C1 segment of cervical spinal cord (tissue), 14 donors: ENCODE measurements around the gene GGPS1.
"Not testable (repeated sequence)": the region's sequence is repeated elsewhere in the genome, so short reads cannot be mapped to it uniquely, and the experiment has no call there.

Experiments used
- DNase-seq, 14 donors: peaks; one replicate each; lab custom pipeline; 2025; lab: John Stamatoyannopoulos, UW

The GGPS1 gene

DNA sequence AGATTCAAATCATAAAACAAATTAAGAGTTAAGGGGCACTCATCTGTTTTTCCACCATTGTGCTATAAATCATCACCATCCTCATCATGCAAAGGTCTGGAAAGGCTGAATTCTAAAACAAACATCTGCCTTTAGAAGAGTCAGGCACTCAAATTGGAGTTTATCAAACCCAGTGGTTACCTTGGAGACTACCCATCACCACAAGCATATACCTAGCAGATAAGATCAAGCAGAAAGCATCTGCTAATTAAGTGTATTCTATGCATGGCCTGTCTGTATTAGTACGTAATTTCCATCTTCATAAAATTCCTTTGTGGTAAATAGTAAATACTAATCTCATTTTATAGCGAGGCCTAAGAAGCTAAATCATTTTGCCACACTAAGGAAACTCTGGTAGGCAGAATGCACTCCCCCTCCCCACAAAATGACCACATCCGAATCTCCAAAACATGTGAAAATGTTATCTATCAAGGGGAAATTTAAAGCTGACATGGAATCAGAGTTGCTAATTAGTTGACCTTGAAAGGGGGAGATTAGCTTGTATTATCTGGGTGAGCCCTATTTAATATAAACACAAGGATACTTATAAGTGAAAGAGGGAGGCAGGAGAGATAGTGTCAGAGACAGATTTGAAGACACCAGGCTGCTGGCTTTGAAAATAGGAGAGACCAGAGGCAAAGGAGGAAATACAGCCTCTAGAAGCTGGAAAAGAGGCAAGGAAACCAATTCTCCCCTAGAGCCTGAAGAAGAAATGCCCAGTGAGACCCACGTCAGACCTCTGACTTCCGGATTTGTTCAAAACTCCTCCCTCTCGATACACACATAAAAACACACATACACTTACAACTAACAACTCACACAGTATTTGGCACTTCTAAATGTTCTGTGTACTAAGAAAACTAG is 23.6 kb upstream of the GGPS1 start:
- DNase-seq = no peak

DNA sequence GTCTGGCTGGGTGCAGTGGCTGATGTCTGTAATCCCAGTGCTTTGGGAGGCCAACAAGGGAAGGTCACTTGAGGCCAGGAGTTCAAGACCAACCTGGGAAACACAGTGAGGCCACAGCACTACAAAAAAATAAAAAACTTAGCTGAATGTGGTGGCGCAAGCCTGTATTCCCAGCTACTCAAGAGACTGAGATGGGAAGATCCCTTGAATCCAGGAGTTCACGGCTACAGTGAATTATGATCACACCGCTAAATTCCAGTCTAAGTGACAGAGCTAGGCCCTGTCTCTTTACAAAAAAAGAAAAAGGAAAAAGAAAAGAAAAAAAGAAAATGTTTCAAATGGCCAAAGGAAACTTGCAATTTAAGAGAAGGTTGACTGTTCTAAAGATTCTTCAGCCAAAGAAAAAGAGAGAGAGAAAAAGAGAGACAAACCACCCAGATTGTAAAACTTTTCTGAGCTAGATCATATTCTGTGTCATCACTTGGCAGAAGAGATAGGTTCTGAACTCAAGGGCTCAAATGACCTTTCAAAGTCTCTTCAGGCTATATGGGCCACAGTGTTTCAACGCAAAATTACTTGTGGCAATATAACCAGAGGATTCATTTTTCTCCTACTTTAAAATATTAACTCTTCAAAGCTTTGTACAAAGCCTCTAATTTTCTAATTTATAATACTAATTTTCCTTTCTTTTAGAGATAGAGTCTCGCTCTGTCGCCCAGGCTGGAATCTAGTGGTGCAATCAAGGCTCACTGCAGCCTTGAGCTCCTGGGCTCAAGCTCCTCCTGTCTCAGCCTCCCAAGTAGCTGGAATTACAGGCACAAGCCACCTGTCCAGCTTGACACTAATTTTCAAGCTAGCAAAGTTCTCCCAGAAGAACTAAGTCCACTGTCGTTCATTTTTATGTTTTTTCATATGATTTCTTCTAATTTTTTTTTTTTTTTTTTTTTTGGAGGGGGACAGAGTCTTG is 20.9 kb upstream of the GGPS1 start:
- DNase-seq = no peak

GRCh38 chr1:235309206-235309605 is 19.2 kb upstream of the GGPS1 start:
- not testable (repeated sequence) for DNase-seq

DNA sequence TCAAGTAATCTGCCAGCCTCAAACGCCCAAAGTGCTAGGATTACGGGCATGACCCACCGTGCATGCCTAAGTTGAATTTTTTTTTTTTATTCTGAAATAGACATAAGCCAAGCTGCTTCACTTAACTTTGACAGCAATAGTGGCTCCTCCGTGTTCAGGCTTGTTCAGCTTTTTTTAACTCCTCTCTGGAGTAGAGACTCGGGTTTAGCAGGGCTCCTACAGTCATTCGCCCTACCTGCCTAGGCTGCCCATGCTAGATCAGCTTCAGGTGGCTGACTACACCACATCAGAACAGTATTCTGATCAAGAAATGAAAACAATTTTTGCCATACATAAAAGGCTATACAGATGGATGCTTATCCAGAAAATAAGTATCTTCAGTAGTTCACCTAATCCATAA is 15.1 kb upstream of the GGPS1 start:
- no peak for DNase-seq

GRCh38 chr1:235313931-235314678 is 14.3 kb upstream of the GGPS1 start:
- no peak for DNase-seq

DNA sequence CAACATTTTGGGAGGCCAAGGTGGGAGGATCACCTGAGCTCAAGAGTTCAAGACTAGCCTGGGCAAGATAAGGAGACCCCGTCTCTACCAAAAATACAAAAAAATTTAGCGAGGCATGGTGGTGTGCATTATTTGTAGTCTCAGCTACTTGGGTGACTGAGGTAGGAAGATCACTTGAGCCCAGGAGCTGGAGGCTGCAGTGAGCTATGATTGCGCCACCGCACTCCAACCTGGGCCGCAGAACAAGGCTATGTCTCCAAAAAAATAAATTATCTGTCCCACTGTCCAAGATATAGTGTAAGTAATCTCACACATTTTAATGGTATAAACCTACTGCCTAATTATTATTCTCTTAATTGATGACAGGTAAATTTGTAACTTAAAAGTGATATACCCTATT is 13.2 kb upstream of the GGPS1 start:
- DNase-seq = no peak

GRCh38 chr1:235315735-235316134 is 12.6 kb upstream of the GGPS1 start:
- no peak for DNase-seq

DNA sequence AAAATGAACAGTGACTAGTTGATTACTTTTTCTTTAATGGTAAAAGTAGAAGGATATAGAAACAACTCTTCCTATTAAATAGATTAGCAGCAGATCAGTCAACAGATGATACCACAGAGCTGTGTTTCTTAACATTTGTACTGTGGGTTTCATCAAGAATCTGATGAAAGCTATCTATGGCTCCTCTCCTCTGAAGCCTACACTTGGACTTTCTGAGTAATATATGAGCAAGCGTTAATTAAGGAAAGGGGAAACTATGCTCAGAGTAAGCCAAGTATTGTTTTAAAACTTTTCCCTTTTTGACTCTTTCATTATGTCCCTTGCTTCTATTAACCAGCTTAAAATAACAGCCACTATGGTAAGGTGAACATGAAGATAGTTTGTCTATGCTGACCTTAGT is 11.2 kb upstream of the GGPS1 start:
- no peak for DNase-seq

- no peak for DNase-seq
Measured at GRCh38 chr1:235319255-235319654, 9.1 kb upstream of the GGPS1 start.

DNA sequence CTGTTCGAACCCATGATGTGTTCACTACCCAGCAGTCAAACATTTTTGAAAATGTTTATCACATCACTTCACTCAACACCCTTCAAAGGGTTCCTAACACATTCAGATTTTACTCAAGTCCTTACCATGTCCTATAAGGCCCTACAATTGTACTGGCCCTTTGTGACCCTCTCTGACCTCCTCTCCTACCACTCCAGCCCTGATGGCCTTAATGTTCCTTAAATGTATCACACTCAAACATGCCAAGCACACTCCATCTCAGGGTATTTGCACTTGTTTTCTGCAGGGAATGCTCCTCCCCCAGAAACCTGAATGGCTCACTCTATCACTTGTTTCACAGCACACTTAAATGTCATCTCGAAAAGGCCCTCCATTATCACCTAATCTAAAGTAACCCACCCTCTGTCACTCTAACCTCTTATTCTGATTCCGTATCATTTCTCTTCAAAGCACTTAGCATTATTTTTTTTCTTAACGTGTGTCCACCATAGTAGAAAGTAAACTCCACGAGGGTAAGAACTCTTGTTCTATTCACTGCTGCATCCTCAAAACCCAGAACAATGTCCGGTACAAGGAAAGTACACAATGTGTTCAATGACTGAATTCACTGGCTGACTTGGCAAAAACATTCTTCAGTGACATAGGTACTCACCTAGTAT is 7.7 kb upstream of the GGPS1 start:
- DNase-seq = no peak

DNA sequence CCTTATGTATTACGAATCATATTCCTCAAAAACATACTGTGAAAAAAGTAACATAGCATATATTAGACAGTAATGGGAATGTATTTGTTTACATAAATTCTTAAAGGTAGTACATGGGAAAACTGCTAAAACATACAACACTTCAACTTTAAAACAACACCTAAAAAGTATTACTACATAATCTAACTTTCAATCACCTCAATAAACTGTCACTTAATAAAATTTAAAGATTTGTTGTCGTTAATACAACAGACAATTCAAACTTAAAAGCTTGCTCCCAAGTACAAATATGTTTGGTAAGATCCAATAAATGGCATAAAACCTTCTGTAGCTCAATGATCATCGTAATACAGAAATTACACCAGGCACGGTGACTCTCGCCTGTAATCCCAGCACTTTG is 4.1 kb upstream of the GGPS1 start:
- no peak for DNase-seq

DNA sequence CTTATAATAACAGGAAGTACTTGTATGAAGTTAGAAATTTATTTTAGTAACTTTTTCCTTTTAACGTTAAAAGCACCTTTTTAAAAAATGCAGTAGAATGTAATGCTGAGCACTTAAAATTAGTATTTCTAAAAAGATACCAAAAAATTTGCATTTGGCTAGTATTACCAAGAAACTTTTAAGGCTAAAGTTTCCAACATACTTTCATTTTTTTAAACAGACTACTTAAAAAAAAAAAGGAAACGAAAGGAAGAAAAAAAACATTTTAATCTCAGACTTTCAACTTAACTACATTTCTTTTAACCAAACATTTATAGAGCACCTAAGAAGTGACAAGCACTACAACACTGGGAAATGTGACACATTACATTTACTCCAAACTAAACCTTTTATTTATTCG is 3.2 kb upstream of the GGPS1 start:
- DNase-seq = no peak

DNA sequence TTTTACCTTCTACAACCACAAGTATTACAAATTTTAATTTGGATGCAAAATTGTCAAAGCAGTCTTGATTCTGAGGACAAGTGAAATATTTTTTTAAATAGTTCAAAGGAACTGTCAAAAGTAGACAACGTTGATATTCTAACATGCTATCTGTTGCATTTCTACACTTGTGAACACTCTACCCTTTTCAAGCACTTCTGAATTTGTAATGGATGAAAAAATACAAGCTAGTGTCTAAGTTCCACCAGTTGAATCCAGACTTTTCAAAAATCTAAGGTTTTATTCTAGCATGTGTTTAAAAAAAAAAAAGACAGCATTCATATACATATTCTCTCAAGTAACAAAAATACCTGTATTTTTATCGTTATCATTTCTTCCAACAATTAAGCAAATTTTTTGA is 2.5 kb upstream of the GGPS1 start:
- DNase-seq = no peak

DNA sequence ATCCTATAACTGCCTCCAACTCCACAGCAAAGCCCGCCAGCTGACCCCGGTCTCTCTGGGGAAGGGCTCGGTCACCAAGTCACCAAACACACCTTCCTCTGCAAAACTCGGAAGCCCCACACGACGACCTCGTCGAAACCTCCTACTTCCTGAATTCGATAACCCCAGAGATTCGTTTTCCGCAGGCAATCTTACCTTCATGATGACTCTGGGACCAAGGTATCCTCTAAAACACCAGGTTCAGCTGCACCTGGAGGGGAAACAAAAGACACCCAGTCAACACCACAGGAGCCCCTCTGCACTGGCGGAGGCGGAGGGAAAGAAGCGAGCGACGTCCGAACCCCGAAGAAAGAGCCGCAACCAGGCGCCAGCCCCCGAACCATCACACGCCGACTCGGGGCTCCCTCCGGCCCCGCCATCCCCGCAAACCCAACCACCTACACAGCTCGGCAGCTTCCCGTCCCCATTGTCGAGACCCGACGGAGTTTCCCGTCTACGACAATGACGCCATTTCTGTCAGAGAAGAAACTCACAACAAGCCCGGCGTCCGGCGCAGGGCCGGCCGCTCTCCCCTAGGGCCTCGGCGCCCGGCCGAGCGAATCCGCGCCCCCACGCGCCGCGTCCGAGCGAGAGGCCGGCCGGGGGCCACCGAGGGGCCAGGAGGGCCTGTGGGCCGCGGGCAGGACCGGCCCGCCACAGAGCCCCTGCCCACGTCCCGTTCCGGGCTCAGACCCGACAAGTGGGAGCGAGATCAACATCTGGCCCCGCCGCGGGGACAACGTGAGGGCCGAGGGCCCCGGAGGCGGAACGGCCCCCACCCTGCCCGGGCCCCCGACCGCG is 1.4 kb upstream of the GGPS1 start:
- peak in 11 of 14 donors; percentile 13 to 53 (median 34) for DNase-seq

GRCh38 chr1:235327559-235328270 is 655 bp upstream of the GGPS1 start, which contains the start of gene ARID4B:
TSS of gene ARID4B (minus strand) at chr1:235328179. CDS start at chr1:235326919, 1,260 bp downstream.
- DNase-seq = peak in 9 of 14 donors; percentile 55 to 99 (median 92)

- DNase-seq = peak in 7 of 14 donors; percentile 36 to 74 (median 63)
Measured at GRCh38 chr1:235329139-235329902, 951 bp downstream of the GGPS1 start.

DNA sequence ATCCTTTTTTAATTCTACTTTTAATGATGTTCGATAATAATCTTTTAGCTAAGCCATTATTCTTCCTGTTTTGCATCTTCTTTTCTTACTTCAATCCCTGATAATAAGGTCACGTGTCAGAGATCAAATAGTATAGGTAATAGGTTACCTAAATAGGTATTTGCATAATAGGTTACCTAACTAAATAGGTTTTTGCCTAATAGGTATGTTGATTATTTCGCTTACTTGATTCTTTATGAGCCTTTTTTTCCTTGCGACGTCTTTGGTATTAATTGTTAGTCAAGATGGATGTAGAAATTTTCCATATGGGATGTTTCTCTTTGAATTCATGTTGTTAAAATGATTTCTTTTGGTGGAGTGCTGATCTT is 2.5 kb downstream of the GGPS1 start:
- no peak for DNase-seq

DNA sequence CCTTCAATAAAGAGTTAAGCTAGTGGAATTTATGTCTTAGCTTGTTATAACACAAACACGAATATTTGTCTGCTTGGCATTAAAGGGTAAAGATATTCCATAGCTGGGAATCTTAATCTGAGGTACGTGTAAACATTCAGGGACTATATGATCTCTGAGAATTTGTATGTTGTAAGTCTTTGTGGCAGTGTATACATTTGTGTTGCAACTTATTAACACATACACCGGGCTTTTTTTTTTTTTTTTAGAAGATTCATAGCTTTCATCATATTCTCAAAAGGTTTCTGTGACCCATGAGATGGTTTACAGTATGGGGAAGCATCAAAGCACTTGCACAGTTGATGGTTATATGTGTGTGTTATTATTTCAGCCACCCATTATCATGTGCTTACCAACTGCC is 3.0 kb downstream of the GGPS1 start:
- DNase-seq = no peak

DNA sequence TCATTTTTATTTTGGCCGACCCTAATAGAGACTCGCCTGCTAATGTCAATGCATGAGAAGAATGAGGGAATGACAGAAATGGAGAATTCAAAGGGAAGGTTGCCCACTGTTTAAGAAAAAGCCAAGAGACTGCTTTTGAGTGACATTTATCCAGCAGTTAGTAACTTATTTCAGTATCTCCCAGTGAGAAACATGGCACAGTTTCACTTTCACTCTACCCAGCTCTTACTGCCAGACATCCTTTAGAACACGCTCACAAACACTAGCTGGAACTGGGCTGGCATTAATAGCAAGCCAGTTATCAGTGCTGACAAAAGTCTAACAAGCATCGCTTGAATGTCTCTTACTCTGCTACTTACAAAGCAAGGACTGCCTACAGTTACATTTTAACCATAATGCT is 8.5 kb downstream of the GGPS1 start:
- no peak for DNase-seq
